HEK293T (cell line): ENCODE results near the gene PARG.
"Not testable (repeated sequence)": the region's sequence is repeated elsewhere in the genome, so short reads cannot be mapped to it uniquely, and the experiment has no call there.

Source experiments
- ARNT ChIP-seq: fragments of 450-650 bp; IDR thresholded peaks from 2 replicates; pipeline ENCODE4 v1.6.1; 2017; ENCODE audit warnings: mild to moderate bottlenecking
- BHLHE40 ChIP-seq: fragments of 450-650 bp; IDR thresholded peaks from 2 replicates; pipeline ENCODE4 v1.6.1; 2016; ENCODE audit warnings: mild to moderate bottlenecking, moderate library complexity, borderline replicate concordance
- FOXA1 ChIP-seq: fragments of 450-650 bp; IDR thresholded peaks from 2 replicates; pipeline ENCODE4 v1.6.1; 2016; ENCODE audit warnings: mild to moderate bottlenecking
- FOXK2 ChIP-seq: fragments of 450-650 bp; IDR thresholded peaks from 2 replicates; pipeline ENCODE4 v1.6.1; 2016; ENCODE audit warnings: mild to moderate bottlenecking
- FOXM1 ChIP-seq: fragments of 450-650 bp; IDR thresholded peaks from 2 replicates; pipeline ENCODE4 v1.6.1; 2017; ENCODE audit warnings: mild to moderate bottlenecking, borderline replicate concordance
- NFRKB ChIP-seq: fragments of 450-650 bp; IDR thresholded peaks from 2 replicates; pipeline ENCODE4 v1.6.1; 2016; ENCODE audit warnings: mild to moderate bottlenecking, moderate library complexity
- SP1 ChIP-seq: fragments of 450-650 bp; IDR thresholded peaks from 2 replicates; pipeline ENCODE4 v1.6.1; 2017
- SUZ12 ChIP-seq: fragments of 450-650 bp; IDR thresholded peaks from 2 replicates; pipeline ENCODE4 v1.6.1; 2016; ENCODE audit warnings: mild to moderate bottlenecking
- TARDBP ChIP-seq: fragments of 450-650 bp; IDR thresholded peaks from 2 replicates; pipeline ENCODE4 v1.6.1; 2016
- ZNF384 ChIP-seq: fragments of 450-650 bp; IDR thresholded peaks from 2 replicates; pipeline ENCODE4 v1.6.1; 2016
- TF ChIP-seq, protein P1 (sequence below): fragments of 450-650 bp; IDR thresholded peaks from 2 replicates; pipeline ENCODE4 v1.6.1; 2016

DNA sequence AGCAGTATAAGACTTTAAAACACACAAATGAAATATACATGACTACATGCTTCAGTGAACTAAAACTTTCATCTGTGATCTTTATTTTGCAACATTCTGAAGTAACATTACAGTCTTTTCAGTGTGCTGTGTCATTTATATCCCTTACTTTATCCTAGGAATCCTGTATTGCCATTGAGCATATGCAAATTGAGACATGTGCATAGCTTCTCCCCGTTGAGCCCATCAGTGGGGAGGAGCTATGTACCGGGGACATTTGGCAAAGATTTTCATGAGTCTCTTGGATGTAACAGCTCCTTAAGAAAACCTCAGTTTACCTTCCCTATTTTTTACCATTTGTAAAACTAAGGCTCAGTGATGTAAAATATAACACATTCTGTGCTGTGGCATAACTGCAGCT, 29.6 kb upstream of the PARG start:
- not testable (repeated sequence) for TF ChIP-seq FOXA1, FOXM1, FOXK2, SP1, ZNF384, SUZ12, BHLHE40, ARNT, NFRKB, TARDBP
- TF ChIP-seq, protein P1, sequence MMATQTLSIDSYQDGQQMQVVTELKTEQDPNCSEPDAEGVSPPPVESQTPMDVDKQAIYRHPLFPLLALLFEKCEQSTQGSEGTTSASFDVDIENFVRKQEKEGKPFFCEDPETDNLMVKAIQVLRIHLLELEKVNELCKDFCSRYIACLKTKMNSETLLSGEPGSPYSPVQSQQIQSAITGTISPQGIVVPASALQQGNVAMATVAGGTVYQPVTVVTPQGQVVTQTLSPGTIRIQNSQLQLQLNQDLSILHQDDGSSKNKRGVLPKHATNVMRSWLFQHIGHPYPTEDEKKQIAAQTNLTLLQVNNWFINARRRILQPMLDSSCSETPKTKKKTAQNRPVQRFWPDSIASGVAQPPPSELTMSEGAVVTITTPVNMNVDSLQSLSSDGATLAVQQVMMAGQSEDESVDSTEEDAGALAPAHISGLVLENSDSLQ: not testable (repeated sequence)
